ENCODE measurements around the gene TRIM14.
"Not testable (repeated sequence)": the region's sequence is repeated elsewhere in the genome, so short reads cannot be mapped to it uniquely, and the experiment has no call there.

TRIM14 gene

DNA sequence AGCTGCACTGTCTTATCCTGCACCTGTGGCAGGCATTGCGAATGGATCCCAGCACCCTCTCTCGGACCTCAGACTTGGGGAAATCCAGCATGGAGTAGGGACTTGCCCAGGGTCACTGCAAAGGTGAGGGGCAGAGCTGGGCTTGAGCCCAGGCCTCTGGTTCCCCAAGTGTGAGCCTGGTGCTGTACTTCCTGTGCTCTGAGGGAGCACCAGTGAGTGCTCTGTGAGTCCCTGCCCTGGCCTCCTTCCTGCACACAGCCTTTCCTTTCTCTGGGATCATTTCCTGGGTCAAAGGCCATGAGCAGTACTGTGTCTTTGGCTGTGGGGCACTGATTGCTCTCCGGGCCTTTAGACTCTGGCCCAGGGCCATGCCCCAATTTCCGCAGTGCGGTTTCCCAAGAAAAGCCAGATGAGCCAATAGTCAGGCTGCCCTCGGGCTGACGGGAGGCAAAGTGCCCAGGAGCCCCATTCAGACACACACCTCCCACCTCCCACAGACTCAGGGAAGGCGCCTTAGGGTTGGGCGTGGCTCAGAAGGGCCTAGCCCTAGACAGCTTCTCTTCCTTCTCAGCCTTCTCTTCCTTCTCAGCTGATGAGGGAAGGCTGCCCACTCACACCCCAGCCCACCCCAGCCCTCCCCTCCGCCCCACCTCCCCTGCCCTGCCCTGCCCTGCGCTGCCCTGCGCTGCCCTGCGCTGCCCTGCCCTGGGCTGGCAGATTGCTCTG lies 23.3 kb upstream of the TRIM14 start:
- DNase-seq (ENCODE audit: low read depth in 2 of 2) = no peak

DNA sequence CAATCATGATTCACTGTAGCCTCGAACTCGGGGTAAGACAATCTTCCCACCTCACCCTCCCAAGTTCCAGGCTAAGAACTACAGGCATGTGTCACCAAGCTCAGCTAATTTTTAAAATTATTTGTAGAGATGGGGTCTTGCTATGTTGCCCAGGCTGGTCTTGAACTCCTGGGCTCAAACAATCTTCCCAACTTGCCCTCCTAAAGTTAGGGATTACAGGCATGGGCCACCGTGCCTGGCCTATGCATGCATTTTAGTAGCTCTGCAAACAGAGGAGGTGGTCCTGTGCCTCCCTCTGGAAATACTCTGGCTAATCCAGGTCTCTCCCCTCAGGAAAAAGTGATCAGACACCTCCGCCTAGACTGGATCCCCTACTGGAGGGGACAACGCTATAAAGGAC lies 21.5 kb upstream of the TRIM14 start:
- DNase-seq (ENCODE audit: low read depth in 2 of 2) = no peak

DNA sequence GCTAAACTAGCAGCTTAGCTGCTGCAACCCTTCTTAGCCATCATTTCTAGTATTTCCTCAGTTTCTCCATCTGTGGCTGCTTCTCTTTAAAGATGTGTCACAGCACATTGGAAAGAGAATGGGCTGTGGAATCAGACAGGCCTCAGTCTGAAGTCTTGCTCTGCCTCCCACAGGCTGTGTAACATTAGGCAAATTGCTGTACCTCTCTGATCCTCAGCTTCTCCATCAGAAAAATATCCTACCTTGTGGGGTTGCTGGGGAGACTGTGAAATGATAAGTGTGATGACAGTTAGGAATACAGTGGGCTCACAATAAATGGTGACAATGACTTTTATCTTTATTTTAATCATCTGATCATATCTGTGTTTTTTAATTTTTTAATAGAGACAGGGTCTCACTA lies 17.5 kb upstream of the TRIM14 start:
- no peak for DNase-seq (ENCODE audit: low read depth in 2 of 2)

DNA sequence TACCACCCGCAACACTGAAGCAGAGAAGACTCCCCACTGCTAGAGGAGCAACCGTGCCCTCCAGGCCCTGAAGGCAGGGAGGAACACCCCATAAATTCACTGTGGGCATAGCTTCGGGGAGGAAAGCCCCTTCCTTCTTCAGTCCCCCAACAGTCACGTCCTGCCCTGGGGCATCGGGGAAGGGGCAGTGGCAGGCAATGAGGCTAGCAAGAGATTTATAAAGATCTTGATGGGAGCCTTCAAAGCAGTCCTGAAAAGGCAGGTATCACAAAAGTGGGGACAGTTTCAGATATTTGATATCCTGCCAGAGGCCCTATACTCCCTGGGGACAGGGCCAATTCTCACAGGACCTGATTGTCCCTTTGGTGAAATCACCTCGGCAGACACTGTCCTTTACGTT lies 16.9 kb upstream of the TRIM14 start:
- DNase-seq (ENCODE audit: low read depth in 2 of 2) = no peak

DNA sequence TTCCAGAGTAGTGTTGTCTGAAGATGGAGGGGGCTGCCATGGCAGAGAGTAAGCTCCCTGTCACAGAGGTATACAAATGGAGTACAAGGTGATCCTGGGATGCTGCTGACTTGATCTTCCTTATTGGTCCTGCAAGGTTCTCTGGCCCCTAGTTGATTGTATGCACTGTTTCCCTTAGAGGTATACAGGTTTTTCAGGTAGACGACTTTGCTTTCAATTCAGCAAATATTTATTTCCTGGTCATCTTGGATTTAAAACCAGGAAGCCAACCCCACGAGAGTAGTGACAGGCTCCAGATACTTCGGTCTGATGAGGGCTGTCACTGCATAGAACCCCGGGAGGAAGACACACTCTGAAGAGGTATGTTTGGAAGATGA lies 16.5 kb upstream of the TRIM14 start:
- DNase-seq (ENCODE audit: low read depth in 2 of 2) = no peak

DNA sequence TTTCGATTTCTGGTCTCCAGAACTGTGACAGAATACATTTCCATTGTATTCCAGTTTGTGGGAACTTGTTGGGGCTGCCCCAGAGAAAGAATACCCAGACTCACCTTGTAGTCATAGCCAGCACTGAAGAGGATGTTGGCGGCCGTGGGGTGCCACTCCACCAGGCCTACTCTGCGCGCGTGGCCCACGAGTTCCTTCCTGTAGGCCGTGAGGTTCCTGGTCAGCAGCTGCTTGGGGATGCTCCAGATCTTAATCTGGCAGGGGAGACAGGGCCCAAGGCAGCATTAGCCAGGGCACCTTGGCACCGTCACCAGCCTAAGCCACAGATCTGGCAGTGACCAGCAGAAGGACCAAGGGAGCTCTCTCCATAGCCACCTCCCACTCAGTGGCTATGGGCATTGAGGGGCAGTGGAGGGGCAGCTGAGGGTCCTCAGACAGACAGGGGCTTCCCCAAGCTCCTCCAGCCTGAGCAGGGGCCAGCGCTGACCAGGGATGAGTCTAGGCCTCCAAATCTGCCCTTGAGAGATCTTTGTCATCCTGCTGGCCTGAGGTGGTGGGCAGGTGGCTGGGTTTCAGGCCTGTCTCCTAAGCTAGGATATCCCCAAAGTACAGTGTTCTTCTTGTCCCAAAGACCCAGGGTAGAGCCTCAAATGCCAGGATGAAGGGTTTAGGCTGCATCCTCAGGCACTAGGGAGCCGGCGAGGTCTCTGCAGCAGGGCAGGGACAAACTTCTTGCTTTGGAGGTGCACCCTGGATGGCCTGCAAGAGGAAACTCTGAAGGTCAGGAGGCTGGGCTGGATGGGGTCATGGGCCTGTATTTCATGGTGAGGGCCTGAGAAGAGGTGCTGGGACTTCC lies 15.9 kb upstream of the TRIM14 start:
- no peak for DNase-seq (ENCODE audit: low read depth in 2 of 2)

GRCh38 chr9:98132806-98133631 lies 14.0 kb upstream of the TRIM14 start:
- no peak for DNase-seq (ENCODE audit: low read depth in 2 of 2)

DNA sequence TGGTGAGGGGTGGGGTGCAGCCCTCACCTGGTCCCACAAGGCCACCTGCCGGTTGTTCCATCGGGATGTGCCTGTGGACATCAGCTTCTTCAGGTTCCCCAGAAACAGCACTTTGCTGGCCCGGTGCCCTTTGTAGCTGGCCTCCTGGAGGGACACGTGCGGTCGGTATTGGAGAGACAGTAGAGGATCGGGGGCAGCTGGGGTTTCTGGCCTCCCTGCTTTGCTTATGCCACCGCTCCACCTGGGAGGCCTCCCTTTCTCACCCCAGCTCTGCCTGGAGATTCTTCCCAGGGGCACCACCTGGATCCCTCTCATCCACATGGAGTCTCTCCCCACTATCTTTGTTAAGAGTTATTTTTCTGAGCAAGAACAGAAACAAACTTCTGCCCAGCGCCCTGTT lies 13.1 kb upstream of the TRIM14 start:
- no peak for DNase-seq (ENCODE audit: low read depth in 2 of 2)

DNA sequence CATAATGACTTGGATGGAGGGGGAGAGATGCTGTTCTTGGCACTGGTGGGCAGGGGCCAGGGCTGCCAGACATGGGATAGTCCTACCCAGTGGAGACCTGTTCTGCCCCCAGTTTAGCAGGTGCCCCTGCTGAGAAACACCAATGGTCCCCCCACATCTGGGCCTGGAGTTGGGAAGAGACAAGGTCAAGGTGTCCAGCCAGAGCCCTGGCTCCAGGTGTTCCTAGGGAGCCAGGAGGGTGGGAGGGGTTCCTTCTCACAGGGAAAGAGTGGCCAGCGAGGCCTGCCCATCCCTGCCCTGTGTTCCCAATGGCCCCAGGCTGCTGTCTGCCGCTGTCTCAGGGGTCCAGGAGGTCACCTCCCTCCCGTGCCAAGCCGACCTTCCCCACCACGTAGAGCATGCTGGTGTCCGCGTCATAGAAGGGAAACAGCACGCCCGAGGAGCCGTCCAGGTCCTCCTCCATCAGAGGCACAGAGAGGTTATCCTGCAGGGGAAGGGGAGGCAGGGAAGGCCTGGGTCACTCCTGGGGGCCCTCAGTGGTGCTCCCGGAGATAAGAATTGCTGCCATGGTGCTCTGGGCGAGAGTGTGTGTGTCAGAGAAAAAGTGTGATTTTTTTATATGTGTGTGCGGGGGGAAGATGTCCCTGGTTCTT lies 11.7 kb upstream of the TRIM14 start:
- DNase-seq (ENCODE audit: low read depth in 2 of 2) = no peak

DNA sequence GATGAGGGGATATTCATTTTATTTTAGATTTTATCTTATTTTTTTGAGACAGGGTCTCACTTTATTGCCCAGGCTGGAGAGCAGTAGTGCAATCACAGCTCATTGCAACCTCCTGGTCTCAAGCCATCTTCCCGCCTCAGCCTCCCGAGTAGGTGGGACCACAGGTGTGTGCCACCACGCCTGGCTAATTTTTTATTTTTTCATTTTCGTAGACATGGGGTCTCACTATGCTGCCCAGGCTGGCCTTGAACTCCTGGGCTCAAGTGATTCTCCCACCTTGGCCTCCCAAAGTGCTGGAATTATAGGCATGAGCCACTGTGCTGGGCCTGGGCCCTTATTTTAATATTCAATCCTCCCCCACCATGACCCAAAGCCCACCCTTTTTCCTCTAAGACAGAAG lies 11.0 kb upstream of the TRIM14 start:
- DNase-seq (ENCODE audit: low read depth in 2 of 2) = not testable (repeated sequence)

DNA sequence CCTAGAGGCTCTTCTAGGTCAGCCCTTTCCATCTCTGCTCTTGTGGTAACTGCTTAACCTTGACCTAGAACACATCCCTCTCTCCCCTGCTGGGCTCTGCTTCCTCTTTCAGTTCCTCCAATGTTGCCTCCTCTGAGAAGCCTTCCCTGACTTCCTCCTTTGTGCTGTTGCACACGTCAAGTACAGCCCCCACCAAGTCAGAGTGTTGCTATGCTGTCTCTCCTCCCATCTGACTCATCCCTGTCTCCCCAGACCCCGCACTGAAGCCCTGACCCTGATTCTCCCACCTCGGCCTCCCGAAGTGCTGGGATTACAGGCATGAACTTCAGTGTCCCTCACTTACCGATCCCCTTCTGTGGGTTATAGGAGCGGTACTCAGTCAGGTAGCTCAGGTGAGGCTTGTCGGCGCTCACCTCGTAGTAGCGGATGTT lies 10.4 kb upstream of the TRIM14 start:
- DNase-seq (ENCODE audit: low read depth in 2 of 2) = no peak

GRCh38 chr9:98128316-98128715 lies 9.3 kb upstream of the TRIM14 start:
- DNase-seq (ENCODE audit: low read depth in 2 of 2) = no peak

DNA sequence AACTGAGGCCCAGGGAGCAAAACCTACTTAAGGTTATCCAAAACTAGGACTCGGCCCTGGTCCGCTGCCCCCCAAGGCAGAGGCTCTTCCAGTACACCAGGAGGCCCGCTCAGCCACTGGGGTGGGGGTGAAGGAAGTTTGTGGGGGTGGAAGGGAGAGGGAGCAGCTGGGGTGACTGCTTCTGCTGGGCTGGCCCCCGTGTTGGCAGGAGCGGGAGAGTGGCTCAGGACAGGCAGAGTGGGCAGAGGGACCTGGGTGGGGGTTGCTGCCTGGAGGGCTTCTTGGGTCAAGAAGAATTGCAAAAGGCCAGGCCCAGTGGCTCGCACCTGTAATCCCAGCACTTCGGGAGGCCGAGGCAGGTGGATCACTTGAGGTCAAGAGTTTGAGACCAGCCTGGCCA lies 8.2 kb upstream of the TRIM14 start:
- DNase-seq (ENCODE audit: low read depth in 2 of 2) = no peak

DNA sequence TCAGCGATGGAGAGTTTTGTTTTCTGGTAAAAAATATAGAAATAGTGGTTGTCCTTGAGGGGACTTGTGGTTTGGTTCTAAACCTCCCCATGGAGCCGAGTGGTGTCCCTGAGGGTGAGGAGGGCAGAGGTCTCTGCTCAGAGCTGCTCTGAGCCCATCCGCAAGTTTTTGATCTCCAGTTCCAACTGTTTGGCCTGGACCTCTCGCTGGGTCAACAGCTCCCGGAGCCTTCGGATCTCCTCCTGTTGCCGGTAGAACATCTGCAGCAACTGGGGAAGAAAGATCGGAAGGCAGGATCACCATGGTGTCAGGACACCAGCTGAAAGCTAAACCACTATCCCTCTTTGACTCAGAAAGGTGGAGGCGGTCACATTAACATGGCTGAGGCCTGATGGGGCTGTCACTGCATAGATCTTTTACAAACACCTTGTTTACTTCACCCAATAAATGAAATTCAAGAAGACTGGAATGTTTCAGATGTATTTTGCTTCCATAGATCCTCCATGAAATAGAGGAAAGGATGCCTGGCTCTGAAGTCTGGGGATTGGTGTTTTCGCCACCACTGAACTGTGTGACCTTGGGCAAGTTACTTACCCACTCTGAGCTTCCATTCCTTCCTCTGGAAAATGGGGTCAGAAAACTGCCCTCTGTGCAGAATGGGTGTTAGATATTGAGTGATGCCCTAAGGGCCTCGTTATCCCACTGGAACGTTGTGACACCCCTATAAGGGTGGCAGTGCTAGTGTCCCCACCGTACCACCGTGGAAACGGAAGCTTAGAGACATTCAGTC lies 5.8 kb upstream of the TRIM14 start:
- DNase-seq (ENCODE audit: low read depth in 2 of 2) = no peak

GRCh38 chr9:98124091-98124490 lies 5.1 kb upstream of the TRIM14 start:
- not testable (repeated sequence) for DNase-seq (ENCODE audit: low read depth in 2 of 2)

GRCh38 chr9:98121058-98121457 lies 2.0 kb upstream of the TRIM14 start:
- DNase-seq (ENCODE audit: low read depth in 2 of 2) = no peak

DNA sequence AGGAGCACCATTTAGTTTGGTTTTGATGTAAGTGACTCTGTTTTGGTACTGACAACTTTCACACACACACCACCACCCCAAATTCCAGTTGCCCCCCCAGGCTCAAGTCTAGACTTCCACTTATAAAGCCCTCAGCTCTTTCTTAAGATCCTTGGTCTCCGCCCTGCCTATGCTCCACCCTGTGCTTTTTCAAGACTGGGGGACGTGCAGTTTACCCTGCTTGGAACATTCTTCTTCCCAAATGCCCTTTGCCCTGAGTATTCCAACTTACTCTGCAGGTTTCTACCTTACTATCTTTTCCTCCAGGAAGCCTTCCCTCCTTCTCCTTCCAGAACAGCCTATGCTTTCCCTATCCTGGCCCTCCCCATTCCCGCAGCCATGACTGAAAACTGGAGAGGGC lies 1.5 kb upstream of the TRIM14 start:
- no peak for DNase-seq (ENCODE audit: low read depth in 2 of 2)

DNA sequence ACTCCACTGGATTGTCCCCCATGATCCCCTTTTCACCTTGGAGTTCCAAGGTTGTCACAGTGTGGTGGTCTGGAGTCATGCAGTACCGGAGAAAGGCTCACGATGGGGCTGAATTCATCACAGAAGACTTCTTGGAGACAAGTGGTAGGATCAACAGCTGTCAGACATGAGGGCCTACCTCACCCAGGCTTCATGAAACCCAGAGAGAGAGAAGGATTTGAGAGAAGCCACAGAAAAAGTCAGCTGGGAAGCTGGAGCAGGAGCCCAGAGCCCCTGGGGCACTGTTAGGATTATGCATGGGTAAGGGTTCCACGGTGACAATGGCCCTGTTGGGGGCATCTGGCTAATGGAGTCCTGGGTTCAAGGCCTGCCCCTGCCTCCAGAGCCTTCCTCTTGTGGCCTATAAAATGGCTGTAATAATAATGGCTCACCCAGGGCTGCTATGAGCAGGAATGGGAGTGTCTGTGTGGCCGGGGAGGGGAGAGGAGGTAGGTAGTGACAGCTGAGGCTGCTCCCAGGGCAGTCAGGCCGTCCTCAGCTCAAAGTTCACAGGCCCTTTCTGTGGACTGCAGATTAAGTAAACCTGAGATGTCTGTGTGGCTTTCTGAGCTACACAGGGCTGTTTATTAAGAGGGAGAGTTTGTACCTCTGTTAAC lies 910 bp downstream of the TRIM14 start:
- no peak for DNase-seq (ENCODE audit: low read depth in 2 of 2)

- DNase-seq (ENCODE audit: low read depth in 2 of 2) = not testable (repeated sequence)
These were observed 1.9 kb downstream of the TRIM14 start for GRCh38 chr9:98117097-98117496.

DNA sequence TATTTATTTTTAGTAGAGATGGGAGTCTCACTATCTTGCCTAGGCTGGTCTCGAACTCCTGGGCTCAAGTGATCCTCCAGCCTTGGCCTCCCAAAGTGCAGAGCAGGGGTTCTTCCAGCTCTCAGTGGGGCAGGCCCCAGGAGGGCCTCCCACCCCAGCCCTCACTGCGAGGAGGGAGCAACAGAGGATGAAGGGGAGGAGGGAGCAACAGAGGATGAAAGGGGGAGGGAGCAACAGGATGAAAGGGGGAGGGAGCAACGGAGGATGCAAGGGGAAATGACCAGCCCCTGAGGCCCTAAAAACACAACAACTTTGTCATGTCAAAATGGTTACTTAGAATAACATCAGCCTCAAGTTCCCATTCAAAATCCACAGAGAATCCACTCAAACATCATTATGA lies 10.0 kb downstream of the TRIM14 start:
- DNase-seq (ENCODE audit: low read depth in 2 of 2) = no peak

Data from stimulated activated CD8-positive, alpha-beta memory T cell treated with anti-CD3 and anti-CD28 coated beads, Interleukin-2, amount 100 ng/mL, for 48 hours (primary cell).